HEK293T (cell line): Measurements from ENCODE around the gene KCNK4.

Source experiments
- BHLHE40 ChIP-seq: fragments of 450-650 bp; IDR thresholded peaks from 2 replicates; pipeline ENCODE4 v1.6.1; 2016; ENCODE audit warnings: mild to moderate bottlenecking, moderate library complexity, borderline replicate concordance
- FOXM1 ChIP-seq: fragments of 450-650 bp; IDR thresholded peaks from 2 replicates; pipeline ENCODE4 v1.6.1; 2017; ENCODE audit warnings: mild to moderate bottlenecking, borderline replicate concordance
- HDGF ChIP-seq: fragments of 450-650 bp; IDR thresholded peaks from 2 replicates; pipeline ENCODE4 v1.6.1; 2017; ENCODE audit warnings: antibody characterized with exemption, borderline replicate concordance
- L3MBTL2 ChIP-seq: fragments of 450-650 bp; conservative IDR thresholded peaks from 2 replicates; pipeline ENCODE4 v1.6.1; 2016; ENCODE audit warnings: mild to moderate bottlenecking
- NFRKB ChIP-seq: fragments of 450-650 bp; IDR thresholded peaks from 2 replicates; pipeline ENCODE4 v1.6.1; 2016; ENCODE audit warnings: mild to moderate bottlenecking, moderate library complexity
- PKNOX1 ChIP-seq: fragments of 450-650 bp; IDR thresholded peaks from 2 replicates; pipeline ENCODE4 v1.6.1; 2016
- SP1 ChIP-seq: fragments of 450-650 bp; IDR thresholded peaks from 2 replicates; pipeline ENCODE4 v1.6.1; 2017
- SUZ12 ChIP-seq: fragments of 450-650 bp; IDR thresholded peaks from 2 replicates; pipeline ENCODE4 v1.6.1; 2016; ENCODE audit warnings: mild to moderate bottlenecking

GRCh38 chr11:64321026-64321425 is 29.9 kb downstream of the KCNK4 start:
- TF ChIP-seq SP1 (no peak), L3MBTL2 (no peak), PKNOX1 (no peak), FOXM1 (no peak), NFRKB (no peak), SUZ12 (no peak), HDGF (no peak), BHLHE40 (no peak)
